HG03095 (cell line): ENCODE data around the gene TYSND1.
"Not testable (repeated sequence)": the region's sequence is repeated elsewhere in the genome, so short reads cannot be mapped to it uniquely, and the experiment has no call there.

Experiments
- ATAC-seq: cut with Tn5 transposase; IDR thresholded peaks from one replicate; pipeline ENCODE4 v1.9.1; 2021; ENCODE audit warnings: moderate library complexity; ENCODE audit not compliant: unreplicated experiment

Gene TYSND1

DNA sequence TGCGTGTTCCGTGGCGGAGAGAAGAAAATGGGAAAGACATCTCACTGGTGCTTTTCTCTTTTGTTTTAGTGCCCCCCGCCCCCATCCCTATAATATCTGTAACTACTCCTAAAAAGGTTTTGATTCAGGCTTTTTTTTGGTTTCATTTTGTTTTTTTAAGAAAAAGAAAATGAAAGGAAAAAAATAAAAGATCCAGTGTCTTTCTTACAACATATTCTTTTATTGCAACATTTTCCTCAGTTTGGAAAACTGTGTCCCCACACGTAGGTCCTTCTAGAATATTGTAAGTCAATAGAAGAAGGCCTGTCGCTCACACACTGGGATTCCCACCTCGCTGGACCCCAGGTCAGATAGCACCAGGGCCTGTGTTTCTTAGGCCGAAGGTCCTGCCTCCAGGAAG is 34.4 kb downstream of the TYSND1 start:
- no peak for ATAC-seq

DNA sequence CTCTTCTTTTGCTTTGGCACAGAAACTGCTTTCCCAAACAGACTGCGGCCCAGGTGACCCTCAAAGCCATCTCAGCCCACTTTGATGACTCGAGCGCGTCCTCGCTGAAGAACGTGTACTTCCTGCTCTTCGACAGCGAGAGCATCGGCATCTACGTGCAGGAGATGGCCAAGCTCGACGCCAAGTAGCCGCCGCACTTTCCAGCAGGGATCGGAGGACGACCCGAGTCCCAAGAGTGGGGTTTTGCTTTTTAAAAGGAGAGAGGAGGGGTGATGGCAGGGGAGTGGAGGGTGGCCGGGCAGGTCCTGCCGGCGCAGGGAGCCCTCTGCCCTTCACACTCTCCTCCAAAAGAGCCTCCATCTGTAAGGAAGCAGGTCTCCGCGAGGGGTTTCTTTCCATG is 35.0 kb downstream of the TYSND1 start:
- ATAC-seq: no peak

DNA sequence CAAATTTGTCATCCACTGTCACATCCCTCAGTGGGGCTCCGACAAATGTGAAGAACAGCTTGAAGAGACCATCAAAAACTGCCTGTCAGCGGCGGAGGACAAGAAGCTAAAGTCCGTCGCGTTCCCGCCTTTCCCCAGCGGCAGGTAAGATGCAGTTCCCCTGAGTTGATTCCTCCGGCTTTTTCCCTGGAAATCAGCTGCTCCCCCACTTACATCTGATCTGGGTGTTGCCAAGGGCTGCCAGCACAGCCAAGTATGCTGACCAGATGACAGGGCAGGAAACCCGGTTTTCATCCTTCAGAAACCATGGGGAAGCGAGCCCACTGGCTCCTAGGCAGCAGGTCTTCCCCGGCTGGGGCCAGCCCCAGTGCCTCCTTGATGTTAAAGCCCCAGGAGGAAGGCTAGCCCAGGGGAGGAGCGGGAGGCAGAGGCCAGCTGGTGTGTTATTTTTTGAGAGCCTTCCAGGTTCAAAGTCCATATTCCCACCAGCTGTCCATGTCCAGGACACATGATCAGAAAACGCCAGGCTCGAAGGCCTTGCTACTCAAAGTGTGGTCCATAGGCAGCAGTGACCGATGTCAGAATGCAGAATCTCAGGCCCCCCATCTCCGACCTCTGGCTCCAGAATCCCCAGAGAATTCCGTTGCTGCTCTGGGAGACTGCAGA is 37.3 kb downstream of the TYSND1 start:
- no peak for ATAC-seq

DNA sequence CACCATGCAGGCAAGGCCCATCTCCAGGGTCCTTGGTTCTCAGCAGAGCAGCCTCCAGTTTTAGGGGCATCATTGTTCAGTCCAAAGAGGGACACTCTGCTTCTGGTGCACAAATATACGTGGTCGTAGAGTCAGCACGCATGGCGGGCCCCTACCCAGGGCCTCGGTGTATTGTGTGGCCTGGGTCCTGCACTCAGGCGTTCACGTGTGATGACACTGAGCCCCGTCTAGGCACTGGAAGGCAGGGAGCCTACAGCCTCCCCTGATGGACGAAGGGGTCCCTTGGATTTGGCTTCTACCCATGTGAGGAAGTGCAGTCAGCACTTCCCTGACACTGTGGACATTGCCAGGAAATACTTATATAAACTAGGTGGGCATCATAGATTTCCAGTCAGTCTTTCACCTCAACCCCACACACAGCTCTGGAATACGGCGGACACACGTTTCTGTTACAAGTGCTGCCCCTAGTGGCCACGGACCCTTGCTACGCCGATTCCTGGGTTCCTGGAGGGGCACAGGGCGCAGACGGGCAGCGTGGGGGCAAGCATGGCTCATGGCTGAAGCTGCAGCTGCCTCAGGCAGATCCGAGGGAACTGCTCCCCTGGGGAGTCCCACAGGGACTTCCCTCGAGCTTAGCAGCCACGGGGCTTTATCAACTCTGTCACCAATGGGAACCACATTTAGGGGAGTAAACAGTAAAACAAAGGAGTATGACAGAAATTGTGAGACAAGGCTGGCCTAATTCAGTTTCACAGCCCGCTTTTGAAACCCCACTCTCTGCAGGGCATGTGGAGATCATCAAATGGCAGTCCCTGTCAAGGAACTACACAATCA is 39.3 kb downstream of the TYSND1 start:
- ATAC-seq: peak; percentile 68

DNA sequence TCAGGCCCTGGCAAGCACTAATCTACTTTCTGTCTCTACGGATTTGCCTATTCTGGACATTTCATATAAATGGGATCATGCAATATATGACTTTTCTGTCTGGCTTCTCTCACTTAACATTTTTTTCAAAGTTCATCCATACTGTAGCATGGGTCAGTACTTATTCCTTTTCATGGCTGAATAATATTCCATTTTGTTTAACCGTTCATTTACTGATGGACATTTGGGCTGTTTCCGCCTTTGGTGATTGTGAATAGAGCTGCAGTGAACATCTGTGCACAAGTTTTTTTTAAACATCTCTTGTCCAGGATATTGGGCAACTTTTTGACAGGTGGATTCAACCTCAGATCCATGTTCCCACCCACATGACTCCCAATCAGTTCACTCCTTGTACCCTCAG is 44.8 kb downstream of the TYSND1 start:
- ATAC-seq: no peak

DNA sequence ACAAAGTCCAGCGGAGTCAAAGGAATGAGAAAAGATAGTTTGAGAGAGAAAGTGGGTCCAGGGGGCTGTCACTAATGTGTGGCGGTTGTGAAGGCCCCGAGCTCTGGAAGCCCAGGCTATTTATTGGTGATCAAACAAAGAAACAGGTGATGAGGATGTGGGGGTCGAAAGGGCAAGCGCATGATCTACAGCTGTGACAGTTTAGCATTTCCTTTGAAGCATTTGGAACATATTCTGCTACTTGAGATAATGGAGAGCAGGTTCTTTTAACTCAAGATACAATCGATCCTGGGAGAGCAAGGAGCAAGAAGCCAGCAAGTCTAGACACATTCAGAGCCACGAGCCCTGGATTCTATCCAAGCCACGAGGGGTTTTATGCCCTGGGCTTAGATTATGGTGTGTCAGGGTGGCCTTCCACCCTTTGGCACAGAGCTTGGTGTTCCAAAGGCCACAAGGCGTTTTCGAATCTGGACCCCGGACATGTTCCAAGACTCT is 45.4 kb downstream of the TYSND1 start:
- not testable (repeated sequence) for ATAC-seq

DNA sequence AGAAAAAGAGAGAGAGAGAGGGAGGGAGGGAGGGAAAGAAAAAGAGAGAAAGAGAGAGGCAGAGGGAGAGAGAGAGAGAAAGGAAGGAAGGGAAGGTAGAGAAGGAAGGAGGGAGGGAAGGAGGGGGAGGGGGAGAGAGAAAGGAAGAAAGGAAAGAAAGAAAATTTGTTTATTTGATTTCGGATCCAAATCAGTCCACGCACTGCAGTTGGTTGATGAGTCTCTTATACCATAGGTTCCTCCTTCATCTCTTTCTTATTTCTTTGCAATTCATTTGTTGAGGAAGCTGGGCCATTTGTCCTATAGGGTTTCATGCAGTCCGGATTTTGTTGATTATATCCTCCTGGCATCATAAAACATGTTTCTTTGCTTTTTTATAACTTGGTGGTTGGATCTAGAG is 48.2 kb downstream of the TYSND1 start:
- no peak for ATAC-seq

DNA sequence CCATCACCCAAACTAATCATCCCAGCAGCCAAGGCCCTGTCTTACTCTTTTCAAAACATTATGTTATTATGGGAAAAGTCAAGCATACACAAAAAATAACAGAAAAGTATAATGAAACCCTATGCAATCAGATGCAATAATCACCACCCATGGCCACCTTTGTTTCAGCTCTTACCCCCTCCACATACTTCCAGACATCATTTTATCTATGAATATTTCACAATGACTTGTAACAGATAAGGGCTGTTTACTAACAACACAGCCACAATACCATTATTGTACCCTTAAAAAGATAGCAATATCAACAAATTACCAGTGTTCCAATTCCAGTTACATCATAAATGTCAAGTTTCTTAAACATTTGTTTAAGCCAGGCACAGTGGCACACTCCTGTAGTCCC is 49.0 kb downstream of the TYSND1 start:
- ATAC-seq: no peak

DNA sequence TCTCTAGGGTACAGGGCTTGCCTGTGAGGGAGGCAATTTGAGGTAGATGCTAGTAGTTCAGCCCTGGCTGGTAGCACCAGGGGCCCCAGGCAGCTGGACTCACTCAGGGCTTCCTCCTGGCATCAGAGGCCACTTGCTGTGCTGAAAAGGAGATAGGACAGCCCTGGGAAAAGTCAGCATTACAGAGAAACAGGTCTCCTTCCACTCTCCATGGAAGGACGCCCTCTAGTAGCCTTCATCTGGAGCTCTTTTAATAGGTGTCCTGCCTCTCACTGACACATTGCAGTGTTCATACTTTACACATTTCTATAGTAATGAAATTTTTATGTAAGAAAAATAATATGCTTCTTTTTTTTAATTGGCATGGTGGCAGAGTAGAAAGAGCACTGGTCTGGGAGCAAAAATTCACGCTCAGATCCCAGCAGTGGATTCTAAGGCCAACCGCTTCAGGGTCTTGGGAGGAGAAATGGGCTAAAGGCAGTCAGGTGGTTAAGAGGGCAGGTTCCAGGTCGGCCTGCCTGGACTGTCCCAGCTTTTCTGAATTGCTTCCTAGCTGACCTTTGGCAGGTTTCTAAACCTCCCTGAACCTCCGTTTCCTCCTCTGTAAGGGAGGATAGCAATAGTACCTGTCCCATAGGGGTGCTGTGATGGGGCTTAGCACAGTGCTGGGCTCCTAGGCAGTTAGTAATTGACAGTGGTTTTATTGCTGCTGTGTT is 49.6 kb downstream of the TYSND1 start:
- ATAC-seq: no peak

DNA sequence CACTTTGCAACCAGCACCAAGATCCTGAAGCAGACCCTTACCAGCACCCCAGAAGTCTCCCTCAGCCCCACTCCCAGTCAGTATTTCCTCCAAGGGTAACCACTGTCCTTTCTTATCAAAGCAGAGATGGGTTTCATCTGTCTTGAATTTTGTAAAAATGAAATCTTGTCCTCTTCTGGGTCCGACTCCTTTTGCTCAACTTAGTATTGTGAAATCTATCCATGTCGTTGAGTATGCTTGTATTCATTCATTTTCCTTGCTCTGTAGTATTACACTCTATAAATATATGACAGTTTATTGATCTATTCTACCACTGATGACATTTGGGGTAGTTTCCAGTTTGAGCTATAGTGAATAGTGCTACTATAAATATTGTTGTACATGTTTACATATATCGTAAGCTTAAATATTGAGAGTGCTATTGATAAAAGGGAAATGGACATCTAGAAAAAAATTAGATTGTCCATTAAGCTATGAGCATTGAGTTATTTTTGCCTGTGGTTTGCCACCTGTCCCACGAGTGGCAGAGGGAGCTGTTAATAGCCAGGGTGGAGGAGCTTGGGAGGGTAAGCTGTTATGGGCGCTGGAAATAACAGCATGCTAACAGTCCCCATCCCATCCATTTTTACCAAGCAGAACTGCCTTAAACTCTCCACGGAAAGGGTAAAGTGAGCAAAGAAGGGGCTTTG is 50.3 kb downstream of the TYSND1 start:
- no peak for ATAC-seq

DNA sequence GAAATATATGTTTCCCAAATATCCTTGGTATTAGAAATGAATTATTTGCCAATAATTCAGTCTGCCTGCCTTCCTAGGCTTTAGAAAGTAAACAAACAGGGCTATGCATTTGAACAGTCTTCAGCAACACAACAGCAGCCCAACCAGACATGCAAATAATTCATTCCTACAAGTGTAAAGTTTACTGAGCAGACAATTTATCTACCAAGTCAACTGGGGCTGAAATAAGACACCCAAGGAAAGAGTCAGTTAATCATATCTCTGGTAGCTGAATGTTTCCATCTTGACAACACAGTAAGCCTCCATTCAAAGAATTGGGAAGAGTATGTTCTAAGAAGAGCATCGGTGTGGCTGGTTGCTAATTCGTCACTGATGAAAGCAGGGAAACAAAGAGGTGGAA is 52.2 kb downstream of the TYSND1 start:
- no peak for ATAC-seq

DNA sequence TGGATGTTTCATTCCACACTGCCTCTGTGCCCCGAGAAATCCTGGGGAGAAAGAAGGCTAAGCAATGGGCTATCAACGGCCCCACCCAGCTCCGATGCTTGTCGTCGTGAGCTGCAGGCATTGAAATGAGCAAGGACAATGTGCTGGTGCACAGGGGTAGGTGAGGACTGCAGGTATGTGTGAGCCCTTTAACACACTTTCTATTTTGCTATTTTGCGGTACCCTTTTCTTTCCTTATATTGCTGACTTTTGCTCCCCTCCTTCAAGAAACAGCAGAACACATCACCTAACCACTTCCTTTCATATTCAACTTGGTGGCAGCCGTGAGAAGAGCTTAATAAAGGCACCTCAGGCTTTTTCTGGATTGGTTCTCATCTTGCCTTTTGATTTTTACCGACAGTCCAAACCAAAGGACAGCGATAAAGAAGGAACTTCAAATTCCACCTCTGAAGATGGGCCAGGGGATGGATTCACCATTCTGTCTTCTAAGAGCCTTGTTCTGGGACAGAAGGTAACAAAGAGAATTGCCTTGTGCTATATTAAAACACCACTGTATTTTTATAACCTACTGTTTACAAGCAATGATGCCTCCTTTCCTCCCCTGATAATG is 53.1 kb downstream of the TYSND1 start:
- no peak for ATAC-seq

DNA sequence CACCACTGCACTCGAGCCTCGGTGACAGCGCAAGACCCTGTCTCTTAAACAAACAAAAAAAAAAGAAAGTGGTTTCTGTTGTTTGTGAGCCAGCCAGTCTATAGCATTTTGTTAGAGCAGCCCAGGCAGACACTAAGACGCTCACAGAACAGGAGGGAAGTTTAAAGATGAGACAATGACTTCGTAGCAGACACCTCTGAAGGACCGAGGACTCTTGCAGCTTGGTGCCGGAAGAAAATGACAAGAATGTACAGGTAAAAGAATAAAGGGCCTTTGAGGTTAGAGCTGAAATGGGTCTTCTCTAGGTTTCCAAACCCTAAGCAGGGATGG is 54.1 kb downstream of the TYSND1 start:
- ATAC-seq: no peak

DNA sequence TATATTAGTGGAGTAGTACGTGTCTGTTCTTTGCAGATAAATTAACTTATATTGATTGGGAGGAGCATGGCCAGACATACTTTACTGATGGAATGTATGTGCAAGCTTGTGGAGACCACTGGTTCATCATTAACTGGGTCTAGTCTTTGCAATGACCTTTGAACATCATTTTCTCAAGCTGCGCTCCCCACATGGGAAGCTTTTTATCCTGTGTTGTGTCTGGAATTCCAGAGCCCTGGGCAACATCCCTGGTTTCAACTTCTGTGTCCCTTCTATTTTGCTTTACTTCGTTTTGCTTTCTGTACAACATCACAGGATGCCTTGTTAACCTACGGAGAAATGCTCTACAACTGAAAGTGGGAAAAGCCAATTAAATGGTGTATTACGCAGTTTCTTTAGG is 55.5 kb downstream of the TYSND1 start:
- ATAC-seq: no peak

DNA sequence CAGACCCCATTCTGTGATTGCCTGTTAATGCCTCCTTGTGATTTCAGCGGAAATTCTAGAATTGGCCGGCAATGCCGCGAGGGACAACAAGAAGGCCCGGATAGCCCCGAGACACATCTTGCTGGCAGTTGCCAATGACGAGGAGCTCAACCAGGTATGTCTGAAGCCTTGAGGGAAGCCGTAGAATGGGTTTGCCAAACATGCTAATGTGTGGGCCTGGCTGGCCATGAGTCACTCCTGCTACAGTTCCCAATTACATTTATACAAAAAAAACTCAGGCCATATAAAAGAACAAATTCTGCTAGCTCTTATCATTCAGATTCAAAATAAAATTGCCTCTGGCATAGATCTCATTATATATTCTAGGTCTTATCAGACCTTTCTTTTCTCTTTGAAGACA is 56.5 kb downstream of the TYSND1 start:
- no peak for ATAC-seq

DNA sequence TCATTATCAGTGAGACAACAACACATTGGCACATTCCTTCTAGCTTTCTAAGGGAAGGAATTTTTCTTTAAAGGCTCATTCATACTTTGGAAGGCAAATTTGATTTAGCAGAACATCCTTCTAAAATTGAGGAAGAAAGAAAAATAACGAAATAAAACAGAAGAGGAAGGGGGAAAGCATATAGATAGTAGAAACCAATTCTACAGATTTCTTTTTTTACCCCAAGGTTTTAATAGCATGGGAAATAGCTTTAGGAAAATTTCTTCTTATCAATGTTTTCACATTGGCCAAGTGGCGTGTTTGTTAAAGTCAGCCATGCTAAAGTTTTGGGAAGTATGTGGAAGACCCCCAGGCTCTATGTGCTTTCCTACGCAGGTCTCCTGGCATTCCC is 58.2 kb downstream of the TYSND1 start:
- ATAC-seq: no peak
